HG02642 (cell line): ENCODE results near the gene STK24.

ENCODE experiments used
- ATAC-seq: cut with Tn5 transposase; IDR thresholded peaks from one replicate; pipeline ENCODE4 v1.9.1; 2021; ENCODE audit warnings: mild to moderate bottlenecking; ENCODE audit not compliant: unreplicated experiment, poor library complexity

The STK24 gene

GRCh38 chr13:98479496-98480003 lies 97.4 kb downstream of the STK24 start:
- no peak for ATAC-seq

DNA sequence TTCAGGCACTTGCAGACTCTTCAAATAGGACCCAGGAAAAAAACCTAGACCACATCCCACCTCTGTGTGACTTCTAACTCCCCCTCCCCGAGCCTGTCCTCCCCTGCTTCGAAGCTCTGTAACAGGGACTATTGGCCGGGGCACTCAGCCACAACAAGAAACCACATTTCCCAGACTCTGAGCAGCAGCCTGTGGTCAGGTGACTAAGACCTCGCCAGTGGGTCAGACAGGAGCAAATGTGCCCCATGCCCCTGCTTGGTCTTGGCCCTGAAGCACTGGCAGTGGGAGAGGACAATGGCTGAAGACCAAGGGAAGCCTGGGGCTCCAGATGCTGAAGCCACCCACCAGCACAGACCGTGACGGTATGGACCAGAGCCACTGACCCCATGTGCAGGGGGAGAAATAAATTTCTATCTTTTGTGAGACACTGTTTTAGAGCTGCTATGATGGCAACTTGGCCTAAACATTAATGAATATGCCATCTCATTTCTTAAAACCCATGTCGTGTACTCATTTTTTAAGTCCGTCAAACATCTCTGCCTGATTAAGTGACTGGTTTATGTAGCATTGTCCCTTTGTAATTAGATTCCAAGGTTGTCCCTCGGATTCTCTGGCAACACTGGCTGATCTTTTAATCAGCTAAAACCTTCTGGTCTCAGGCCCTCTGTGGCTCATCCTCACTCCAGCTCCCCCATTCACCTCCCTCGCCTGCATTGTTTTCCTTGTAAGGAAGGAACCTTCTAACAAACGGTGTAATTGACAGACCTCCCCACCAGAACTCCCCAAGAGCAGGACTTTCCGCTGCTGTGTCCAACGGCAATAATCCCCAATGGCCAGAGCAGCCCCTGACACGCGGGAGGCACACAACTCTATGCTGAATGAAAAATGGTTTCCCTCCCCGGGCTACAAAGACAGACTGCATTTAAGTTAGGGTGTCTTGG lies 98.4 kb downstream of the STK24 start:
- peak; percentile 40 for ATAC-seq

- peak; percentile 96 for ATAC-seq
Measured at GRCh38 chr13:98476538-98476966, 100.4 kb downstream of the STK24 start.

DNA sequence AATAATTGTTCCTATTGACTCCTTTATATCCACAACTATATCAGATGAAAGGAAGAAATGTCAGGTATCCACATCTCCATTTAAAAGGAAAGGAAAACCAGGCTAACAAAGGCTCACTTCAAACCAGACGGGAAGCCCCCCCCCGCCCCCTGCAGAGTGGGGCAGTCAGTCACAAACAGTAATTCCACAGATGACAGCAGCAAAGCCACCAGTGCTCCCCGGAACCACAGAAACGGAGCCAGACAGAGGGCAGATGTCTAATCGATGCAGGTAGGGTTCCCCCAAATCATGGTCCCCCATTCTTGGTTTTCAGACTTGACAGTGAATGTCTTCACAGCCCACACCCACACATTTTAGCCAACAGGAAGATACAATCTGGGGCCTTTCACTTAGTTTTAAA lies 100.8 kb downstream of the STK24 start:
- ATAC-seq, result peak; percentile 38

- no peak for ATAC-seq
Measured at GRCh38 chr13:98475522-98475921, 101.4 kb downstream of the STK24 start.

DNA sequence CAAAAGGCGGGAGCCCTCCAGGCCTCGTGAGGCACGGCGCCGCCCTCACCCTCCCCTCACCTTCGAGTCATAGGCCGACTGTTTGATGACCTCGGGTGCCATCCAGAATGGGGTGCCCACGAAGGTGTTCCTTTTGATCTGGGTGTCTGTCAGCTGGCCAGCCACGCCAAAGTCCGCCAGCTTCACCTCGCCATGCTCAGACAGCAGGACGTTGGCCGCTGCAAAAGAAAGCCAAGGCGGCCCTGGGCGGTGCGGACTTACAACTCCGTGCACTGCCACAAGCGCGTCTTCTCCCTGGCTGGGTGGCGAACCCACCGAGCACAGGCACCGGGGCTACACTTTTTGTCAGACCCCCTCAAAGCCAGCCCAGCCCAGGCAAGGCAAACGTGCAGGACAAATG lies 102.1 kb downstream of the STK24 start:
- no peak for ATAC-seq

- ATAC-seq, result no peak
Measured at GRCh38 chr13:98474292-98474691, 102.6 kb downstream of the STK24 start.

DNA sequence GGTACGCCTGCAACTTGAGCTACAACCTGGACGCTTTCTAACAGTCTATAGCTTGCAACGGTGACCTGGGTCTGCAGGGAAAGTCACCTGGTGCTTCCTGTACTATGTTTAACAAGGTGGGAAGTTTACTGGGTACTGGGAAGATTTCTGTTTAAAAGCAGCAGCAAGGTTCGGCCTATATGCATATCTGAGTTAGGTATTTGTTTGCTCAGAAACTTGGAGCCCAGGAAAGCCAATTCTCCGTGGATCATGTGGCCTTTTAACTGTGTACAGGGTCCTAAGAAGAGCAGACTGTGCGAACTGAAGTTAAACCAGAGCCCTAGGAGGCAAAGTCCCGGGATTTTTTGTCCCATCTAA lies 103.1 kb downstream of the STK24 start:
- no peak for ATAC-seq

- ATAC-seq, result no peak
Measured at GRCh38 chr13:98473135-98473787, 103.6 kb downstream of the STK24 start.

GRCh38 chr13:98471934-98472333 lies 105.0 kb downstream of the STK24 start:
- no peak for ATAC-seq

DNA sequence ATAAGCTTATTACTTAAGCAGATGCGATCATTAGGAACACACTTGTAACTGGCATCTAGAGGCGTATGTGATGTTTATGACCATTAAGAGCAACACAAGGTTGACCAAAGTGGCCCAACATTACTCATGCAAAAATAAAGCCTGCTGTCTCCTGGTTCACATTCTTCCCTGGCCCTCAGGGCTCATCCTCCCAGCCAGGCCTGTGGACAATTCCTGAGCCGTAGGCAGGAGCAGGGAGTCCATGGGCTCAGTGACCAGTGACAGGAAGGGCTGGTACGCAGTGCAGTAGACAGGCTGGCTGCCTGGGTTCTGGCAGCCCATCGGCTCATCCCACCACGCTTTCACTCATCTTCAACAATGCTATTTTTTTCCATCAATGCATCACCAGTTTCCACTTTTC lies 106.0 kb downstream of the STK24 start:
- no peak for ATAC-seq

DNA sequence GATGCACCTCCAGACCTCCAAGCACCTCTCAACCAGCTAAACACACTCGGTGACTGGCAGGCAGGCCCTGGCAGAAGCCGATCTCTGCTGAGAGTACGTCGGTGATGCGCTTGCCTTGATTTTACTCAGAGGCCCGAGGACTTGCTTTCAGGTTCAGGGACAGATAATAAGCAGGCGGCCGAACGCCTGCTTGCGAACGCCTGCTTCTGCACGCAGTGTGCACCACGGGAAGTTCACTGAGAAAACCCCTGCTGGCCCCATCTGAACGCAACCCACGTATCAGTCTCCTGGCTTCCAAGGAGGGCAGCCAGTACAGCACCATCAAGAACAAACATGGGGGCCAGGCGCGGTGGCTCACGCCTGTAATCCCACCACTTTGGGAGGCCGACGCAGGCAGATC lies 108.0 kb downstream of the STK24 start:
- no peak for ATAC-seq

GRCh38 chr13:98468361-98468760 lies 108.5 kb downstream of the STK24 start:
- ATAC-seq, result no peak

- no peak for ATAC-seq
Measured at GRCh38 chr13:98467263-98467985, 109.5 kb downstream of the STK24 start.

DNA sequence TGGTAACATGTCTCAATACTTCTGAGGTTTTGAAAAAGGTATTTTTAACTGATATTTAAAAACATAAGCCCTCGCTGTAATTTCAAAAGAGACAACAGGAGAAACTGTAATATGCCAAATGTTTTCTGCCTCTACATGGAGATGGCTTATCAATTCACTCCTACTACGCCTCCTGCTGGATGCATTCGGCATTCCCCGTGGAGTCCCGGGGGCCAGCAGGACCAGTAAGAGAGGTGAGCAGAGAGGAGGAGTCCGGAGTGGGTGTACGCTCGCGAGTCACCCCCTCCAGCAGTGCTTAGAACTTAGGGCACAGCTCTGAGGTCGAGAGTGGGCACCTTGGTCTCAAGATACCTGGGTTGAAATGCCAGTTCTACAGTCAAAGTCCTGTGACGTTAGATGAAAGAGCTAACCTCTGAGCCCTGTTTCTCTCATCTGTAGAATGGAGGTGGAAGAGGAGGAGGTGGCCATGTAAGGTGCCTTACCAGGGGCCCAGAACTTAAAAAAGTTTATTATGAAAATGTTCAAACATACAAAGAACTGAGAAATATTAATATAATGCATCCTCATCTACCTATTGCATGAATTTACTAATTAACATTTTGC lies 110.2 kb downstream of the STK24 start:
- no peak for ATAC-seq

DNA sequence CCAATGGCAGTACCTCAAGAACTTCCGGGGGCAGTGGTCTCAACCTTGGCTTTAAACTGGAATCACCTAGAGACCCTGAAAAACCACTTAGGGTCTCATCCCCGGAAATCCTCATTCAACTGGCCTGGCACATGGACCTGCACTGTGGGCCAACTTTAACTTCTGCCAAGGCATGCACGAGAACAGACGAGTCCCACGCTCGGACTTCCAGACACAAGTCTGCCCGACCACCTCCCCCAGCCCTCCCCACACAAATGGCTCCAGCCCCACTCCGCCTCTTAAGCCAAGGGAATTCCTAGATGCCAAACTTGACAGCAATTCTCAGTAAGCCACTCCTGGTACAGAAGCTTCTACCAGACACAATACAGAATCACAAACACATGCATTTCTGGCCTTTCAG lies 114.0 kb downstream of the STK24 start:
- ATAC-seq, result no peak

DNA sequence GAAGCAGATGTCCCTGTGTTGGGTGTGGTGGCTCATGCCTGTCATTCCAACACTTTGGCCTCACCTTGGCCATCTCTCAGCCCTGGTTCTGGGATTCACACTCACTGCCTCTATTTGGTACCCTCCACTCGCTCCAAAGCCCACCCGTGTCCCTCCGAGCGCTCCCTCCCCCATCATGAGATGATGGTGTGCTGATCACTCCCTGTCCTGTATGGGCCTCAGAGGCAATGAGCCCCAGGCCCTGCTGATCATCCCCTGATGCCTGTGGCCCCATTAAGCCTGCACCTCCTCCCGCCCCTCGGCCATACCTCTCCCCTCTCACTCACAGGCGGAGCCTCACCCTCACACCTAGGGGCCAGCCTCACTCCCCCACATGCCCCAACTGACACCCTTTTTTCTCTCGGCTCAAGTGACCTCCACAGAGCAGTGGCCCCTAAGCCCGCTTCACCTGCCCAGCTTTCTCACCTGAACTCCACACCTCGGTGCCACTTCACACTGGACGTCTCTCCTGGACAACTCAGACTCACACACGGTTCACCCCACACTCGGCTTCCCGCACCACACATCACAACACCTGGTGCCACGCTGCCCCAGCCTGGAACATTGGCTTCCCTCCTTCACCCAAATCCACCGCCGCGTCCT lies 114.5 kb downstream of the STK24 start:
- no peak for ATAC-seq

DNA sequence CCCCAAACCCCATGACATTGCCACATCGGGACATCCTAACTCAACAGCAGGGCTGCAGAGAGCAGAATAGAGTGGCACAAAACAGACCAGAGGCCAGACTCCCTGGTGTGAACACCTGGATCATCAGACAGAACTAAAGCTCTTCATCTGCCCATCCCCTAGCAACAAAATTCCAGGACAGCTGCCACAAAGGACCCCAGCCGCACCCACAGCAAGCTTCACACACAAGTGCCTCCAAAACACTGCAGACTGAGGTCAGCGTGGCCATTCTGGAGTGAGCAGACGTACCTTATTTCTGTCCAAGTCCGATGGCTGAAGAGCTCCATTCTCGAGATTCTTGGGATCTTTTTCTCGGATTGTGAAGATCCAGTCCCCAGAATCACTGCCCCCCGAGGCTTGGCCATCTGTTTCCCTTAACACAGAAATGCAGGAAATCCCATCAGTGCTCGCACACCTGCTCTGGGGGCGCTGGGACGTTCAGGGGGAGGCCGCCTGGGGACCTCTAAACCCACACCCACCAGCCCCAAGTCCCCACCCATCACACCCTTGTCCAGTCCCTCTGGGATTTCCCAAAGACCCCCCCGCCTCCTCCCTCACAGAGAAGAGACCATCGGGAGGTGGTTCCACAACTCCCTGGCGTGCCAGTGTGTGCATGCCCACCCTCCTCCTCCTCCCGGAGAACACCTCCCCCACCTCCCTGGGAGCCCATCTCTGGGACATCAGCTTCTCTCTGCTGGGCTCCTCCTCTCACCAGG lies 115.2 kb downstream of the STK24 start:
- no peak for ATAC-seq

DNA sequence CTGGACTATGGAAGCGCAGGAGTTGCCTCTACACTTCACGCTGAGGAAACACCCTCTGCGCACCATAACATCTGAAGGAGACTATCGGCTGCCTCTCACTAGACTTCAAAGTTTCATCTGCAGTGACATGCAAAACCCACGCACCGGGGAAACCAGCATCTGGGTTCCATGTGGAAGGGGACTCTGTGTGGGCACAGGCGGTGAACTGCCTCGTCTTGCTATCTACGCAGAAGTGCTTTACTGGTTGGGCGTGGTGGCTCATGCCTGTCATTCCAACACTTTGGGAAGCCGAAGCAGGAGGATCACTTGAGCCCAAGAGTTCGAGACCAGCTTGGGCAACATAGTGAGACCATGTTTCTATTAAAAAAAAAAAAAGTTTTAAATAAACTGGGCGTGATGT lies 116.4 kb downstream of the STK24 start:
- no peak for ATAC-seq
